ENCODE results near the gene TOMM20.
"Not testable (repeated sequence)": the region's sequence is repeated elsewhere in the genome, so short reads cannot be mapped to it uniquely, and the experiment has no call there.

Gene TOMM20

GRCh38 chr1:235160957-235161684 lies 32.5 kb upstream of the TOMM20 start, which contains the start of gene RBM34:
Gene RBM34 (minus strand): TSS chr1:235161250. CDS start chr1:235161226, 24 bp downstream.
- Mint-ChIP-seq H3K36me3 (ENCODE audit: low read depth) (peaks cover 10% of the 10 kb centered on the region), H3K27ac (peak within 1 kb of the TSS; percentile 98), H3K4me1 (peaks cover 22% of the 10 kb centered on the region), H3K4me3 (peak within 1 kb of the TSS; percentile 99), H3K9me3 (no peaks in the 10 kb centered on the region), H3K27me3 (ENCODE audit: low read depth, poor library complexity) (no peaks in the 10 kb centered on the region)
- DNase-seq = peak; percentile 96
- no peak for TF ChIP-seq CTCF (IDR thresholded peaks at IDR 0.05)

GRCh38 chr1:235160383-235160956 lies 31.8 kb upstream of the TOMM20 start:
- H3K4me3 Mint-ChIP-seq = peak overlapping the region; percentile 99
- no peaks in the 10 kb centered on the region for H3K9me3 Mint-ChIP-seq
- DNase-seq = no peak
- H3K36me3 Mint-ChIP-seq (ENCODE audit: low read depth) = peaks cover 10% of the 10 kb centered on the region
- TF ChIP-seq CTCF (IDR thresholded peaks at IDR 0.05) = no peak
- no peaks in the 10 kb centered on the region for H3K27me3 Mint-ChIP-seq (ENCODE audit: low read depth, poor library complexity)
- H3K4me1 Mint-ChIP-seq = peaks cover 22% of the 10 kb centered on the region
- H3K27ac Mint-ChIP-seq = peak overlapping the region; percentile 98

- not testable (repeated sequence) for H3K27me3 Mint-ChIP-seq (ENCODE audit: low read depth, poor library complexity); H3K9me3 Mint-ChIP-seq; H3K27ac Mint-ChIP-seq; DNase-seq
- H3K4me3 Mint-ChIP-seq = peak overlapping the region; percentile 99
- peaks cover 11% of the 10 kb centered on the region for H3K36me3 Mint-ChIP-seq (ENCODE audit: low read depth)
- H3K4me1 Mint-ChIP-seq = peaks cover 22% of the 10 kb centered on the region
These were observed 31.3 kb upstream of the TOMM20 start for GRCh38 chr1:235159930-235160329.

GRCh38 chr1:235159284-235159683 lies 30.6 kb upstream of the TOMM20 start:
- Mint-ChIP-seq H3K4me3 (peak overlapping the region; percentile 99), H3K4me1 (peaks cover 22% of the 10 kb centered on the region), H3K36me3 (ENCODE audit: low read depth) (peaks cover 14% of the 10 kb centered on the region)
- H3K27me3 Mint-ChIP-seq (ENCODE audit: low read depth, poor library complexity); DNase-seq; H3K9me3 Mint-ChIP-seq; H3K27ac Mint-ChIP-seq: not testable (repeated sequence)

GRCh38 chr1:235158680-235159079 lies 30.0 kb upstream of the TOMM20 start:
- no peaks in the 10 kb centered on the region for H3K27me3 Mint-ChIP-seq (ENCODE audit: low read depth, poor library complexity)
- no peaks in the 10 kb centered on the region for H3K9me3 Mint-ChIP-seq
- DNase-seq = no peak
- no peak overlapping the region for H3K27ac Mint-ChIP-seq
- H3K4me3 Mint-ChIP-seq = no peak overlapping the region
- H3K36me3 Mint-ChIP-seq (ENCODE audit: low read depth) = peaks cover 17% of the 10 kb centered on the region
- peaks cover 22% of the 10 kb centered on the region for H3K4me1 Mint-ChIP-seq
- no peak for TF ChIP-seq CTCF (IDR thresholded peaks at IDR 0.05)

- H3K36me3 Mint-ChIP-seq (ENCODE audit: low read depth) = peaks cover 30% of the 10 kb centered on the region
- H3K9me3 Mint-ChIP-seq = no peaks in the 10 kb centered on the region
- no peak for DNase-seq
- H3K4me3 Mint-ChIP-seq = no peak overlapping the region
- peaks cover 22% of the 10 kb centered on the region for H3K4me1 Mint-ChIP-seq
- H3K27me3 Mint-ChIP-seq (ENCODE audit: low read depth, poor library complexity) = no peaks in the 10 kb centered on the region
- H3K27ac Mint-ChIP-seq = no peak overlapping the region
- no peak for TF ChIP-seq CTCF (IDR thresholded peaks at IDR 0.05)
These were observed 28.5 kb upstream of the TOMM20 start for GRCh38 chr1:235157150-235157549.

GRCh38 chr1:235156740-235157139 lies 28.1 kb upstream of the TOMM20 start:
- Mint-ChIP-seq H3K27ac (no peak overlapping the region), H3K27me3 (ENCODE audit: low read depth, poor library complexity) (no peaks in the 10 kb centered on the region), H3K36me3 (ENCODE audit: low read depth) (peaks cover 32% of the 10 kb centered on the region), H3K9me3 (no peaks in the 10 kb centered on the region), H3K4me1 (peaks cover 20% of the 10 kb centered on the region), H3K4me3 (no peak overlapping the region)
- DNase-seq = no peak
- TF ChIP-seq CTCF (IDR thresholded peaks at IDR 0.05) = no peak
